GOT3 (cell line): Measurements from ENCODE around the gene CREG2.

Experiments used
- DNase-seq: peaks from one replicate; lab custom pipeline; 2025; ENCODE audit warnings: mixed read lengths; lab: John Stamatoyannopoulos, UW

Gene CREG2

DNA sequence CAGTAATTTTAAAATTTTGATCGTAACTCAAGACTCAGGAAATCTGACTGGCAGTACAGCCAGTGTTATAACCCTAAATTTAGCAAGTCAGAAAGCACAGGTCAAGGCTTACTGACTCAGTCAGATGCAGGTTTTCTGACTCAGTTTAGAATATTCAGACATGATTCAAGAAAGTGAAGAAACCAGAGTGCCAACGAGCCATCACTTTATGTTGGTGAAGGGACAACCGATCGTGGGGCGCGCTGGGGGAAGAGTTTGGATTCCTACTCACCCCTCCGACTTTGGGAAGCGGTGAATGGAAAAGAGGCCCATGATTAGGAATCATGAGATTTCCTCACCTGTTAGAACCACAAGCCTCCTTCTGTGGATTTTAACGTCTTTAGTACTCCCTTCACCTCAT is 79.8 kb downstream of the CREG2 start:
- DNase-seq: no peak

DNA sequence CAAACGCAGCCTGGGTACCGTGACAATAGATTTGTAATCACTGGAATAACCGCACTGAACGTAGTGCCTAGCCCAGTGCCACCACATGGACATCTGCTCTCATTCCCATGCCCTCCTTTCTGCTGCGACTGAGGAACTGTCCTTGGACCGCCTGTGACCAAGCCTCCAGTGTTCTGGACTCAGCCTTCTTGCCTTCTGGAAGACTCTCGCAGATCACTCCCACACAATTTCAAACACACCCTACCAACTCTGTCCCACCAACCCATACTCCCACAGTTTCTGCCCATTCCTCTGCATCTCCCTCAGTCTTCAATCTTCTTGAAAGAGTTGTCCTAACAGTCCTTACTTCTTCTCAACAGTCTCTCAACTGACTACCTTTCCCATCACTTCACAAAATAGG is 80.9 kb downstream of the CREG2 start:
- DNase-seq: no peak

- DNase-seq: no peak
These were observed 81.7 kb downstream of the CREG2 start for GRCh38 chr2:101305492-101306078.

GRCh38 chr2:101305035-101305434 is 82.3 kb downstream of the CREG2 start:
- DNase-seq: no peak

GRCh38 chr2:101303688-101304087 is 83.6 kb downstream of the CREG2 start:
- no peak for DNase-seq

GRCh38 chr2:101302016-101302415 is 85.3 kb downstream of the CREG2 start:
- no peak for DNase-seq

DNA sequence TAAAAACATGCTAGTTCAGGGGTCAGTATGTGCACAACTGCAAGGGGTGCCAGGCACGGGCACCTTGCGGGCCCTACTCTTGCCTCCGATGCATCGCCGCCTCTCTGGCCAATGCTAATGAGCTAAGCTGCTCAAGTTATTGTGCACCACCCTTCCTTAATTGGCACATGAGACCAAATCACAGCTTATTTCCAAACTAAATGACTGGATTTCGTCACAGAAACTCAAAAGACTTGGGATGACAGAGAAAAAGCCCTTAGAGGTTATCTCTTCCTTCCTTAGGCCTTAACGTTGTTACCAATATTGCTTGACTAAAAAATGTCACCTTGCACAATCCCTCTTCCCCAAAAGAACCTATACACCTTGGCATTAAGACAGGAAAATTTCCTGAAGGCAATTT is 86.5 kb downstream of the CREG2 start:
- DNase-seq: no peak

- no peak for DNase-seq
These were observed 87.1 kb downstream of the CREG2 start for GRCh38 chr2:101300164-101300563.

DNA sequence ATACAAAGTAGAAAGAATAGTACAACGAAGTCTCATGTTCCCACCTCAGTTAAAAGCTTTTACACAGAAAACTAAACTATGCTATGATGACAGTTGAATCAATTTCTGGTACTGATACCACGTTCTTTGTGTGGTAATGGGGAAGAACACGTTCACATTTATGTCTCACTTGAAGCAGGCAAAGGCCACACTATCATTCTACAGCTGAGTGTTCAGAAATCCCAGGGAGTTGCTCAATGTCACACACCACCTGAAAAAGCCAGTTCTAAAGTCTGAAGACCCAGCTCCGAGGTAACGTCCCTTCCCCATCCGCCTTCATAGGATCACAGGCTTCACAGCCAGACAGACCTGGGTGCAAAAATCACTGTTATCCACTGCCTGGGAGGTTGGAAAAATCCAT is 87.7 kb downstream of the CREG2 start:
- DNase-seq: no peak

- no peak for DNase-seq
These were observed 89.9 kb downstream of the CREG2 start for GRCh38 chr2:101297383-101297782.

GRCh38 chr2:101296371-101296770 is 90.9 kb downstream of the CREG2 start:
- no peak for DNase-seq

- DNase-seq: no peak
These were observed 91.4 kb downstream of the CREG2 start for GRCh38 chr2:101295895-101296294.
